ENCODE data around the gene HDAC3.

The HDAC3 gene

DNA sequence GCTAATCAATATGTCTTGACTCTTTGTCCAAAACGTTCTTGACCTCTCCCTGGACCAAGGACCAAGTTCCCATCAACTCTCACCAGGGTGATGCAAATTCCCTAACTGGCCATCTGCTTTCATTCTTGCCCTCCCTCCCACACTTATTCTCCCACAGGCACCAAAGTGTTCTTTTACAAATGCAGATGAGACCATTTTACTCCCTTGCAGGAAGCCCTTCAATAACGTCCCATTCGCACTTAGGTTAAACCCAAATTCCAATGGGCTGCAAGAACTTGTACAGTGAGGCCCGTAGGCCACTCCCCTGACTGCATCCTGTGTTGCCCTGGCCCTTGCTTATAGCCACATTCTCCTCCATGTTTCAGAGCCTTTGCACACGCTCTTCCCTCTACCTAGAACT lies 38.1 kb upstream of the HDAC3 start:
- Histone ChIP-seq H4K20me1 (ENCODE audit: insufficient read depth, low read length, poor library complexity, severe bottlenecking) (no peaks in the 10 kb centered on the region), H3K9me3 (ENCODE audit: insufficient read depth, low read depth, low read length) (no peaks in the 10 kb centered on the region), H3K4me2 (ENCODE audit: low read depth, low read length, poor library complexity, severe bottlenecking) (no peak overlapping the region), H3K9ac (ENCODE audit: low read depth, low read length, poor library complexity, severe bottlenecking) (no peak overlapping the region), H3K9me2 (replicated peaks; ENCODE audit: low read depth, low read length) (no peaks in the 10 kb centered on the region), H3K4me1 (ENCODE audit: insufficient read depth, low read length, poor library complexity, severe bottlenecking) (no peaks in the 10 kb centered on the region), H3K4me3 (ENCODE audit: low read length, poor library complexity, severe bottlenecking) (no peak overlapping the region), H3K79me2 (ENCODE audit: insufficient read depth, low read length) (no peaks in the 10 kb centered on the region), H3K36me3 (ENCODE audit: insufficient read depth, low read length) (no peaks in the 10 kb centered on the region), H3F3A (ENCODE audit: low read depth) (no peaks in the 10 kb centered on the region), H3K27me3 (ENCODE audit: insufficient read depth, low read length, poor library complexity, severe bottlenecking) (no peaks in the 10 kb centered on the region), H2AFZ (ENCODE audit: low read length) (no peak overlapping the region)
- TF ChIP-seq, protein P1, sequence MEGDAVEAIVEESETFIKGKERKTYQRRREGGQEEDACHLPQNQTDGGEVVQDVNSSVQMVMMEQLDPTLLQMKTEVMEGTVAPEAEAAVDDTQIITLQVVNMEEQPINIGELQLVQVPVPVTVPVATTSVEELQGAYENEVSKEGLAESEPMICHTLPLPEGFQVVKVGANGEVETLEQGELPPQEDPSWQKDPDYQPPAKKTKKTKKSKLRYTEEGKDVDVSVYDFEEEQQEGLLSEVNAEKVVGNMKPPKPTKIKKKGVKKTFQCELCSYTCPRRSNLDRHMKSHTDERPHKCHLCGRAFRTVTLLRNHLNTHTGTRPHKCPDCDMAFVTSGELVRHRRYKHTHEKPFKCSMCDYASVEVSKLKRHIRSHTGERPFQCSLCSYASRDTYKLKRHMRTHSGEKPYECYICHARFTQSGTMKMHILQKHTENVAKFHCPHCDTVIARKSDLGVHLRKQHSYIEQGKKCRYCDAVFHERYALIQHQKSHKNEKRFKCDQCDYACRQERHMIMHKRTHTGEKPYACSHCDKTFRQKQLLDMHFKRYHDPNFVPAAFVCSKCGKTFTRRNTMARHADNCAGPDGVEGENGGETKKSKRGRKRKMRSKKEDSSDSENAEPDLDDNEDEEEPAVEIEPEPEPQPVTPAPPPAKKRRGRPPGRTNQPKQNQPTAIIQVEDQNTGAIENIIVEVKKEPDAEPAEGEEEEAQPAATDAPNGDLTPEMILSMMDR (conservative IDR thresholded peaks at IDR 0.05; ENCODE audit: low read length) = no peak
- no peak for TF ChIP-seq EZH2phosphoT487 (IDR thresholded peaks at IDR 0.05; ENCODE audit: borderline replicate concordance)

DNA sequence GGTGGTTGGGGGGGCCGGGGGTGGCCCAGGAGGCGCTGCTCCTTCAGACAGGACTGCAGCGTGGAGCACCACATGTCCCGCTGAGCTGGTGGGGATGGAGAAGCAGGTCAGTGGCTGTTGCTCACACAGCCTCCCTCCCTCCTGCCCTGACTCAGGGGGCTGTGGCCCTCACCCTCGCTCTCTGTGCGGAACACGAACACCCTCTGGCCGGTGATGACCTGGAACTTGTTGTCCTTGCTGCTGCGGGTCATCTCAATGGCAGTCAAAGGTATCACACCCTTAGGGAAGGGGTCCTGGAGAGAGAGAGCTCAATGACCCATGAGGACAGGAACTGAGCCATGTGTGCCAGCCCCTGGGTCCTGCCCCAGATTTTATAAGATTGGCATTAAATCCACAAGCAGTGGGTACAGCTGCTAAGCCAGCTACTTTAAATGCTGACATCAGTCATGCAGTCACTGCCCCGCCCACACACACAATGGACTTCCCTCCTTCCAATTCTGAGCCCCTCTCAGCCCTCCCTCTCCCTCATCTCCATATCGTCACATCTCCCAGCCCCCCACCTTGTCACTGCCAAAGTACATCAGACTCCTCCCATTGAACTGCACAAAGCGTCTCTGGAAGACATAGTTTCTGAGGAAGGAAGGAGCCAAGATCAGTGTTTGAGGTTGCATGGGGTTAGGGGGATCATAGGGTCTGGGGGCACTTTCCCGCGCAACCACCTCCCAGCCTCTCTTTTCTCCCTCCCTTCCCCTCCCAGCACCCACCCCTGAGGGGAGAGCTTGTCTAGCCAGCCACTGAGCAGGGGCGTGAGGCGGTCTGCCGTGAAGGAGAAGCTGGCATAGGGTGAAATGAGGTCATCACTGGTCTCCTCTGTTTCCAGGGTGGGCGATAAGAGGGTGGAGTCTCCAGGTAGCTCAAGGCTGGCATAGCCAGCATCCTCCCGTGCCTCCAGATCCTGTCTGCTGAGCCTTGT lies 36.5 kb upstream of the HDAC3 start:
- H4K20me1 ChIP-seq (ENCODE audit: insufficient read depth, low read length, poor library complexity, severe bottlenecking) = no peaks in the 10 kb centered on the region
- no peak overlapping the region for H3K4me2 ChIP-seq (ENCODE audit: low read depth, low read length, poor library complexity, severe bottlenecking)
- H3K36me3 ChIP-seq (ENCODE audit: insufficient read depth, low read length) = no peaks in the 10 kb centered on the region
- H3K79me2 ChIP-seq (ENCODE audit: insufficient read depth, low read length) = no peaks in the 10 kb centered on the region
- no peak for TF ChIP-seq EZH2phosphoT487 (IDR thresholded peaks at IDR 0.05; ENCODE audit: borderline replicate concordance)
- H3K9me2 ChIP-seq (replicated peaks; ENCODE audit: low read depth, low read length) = no peaks in the 10 kb centered on the region
- H3K4me3 ChIP-seq (ENCODE audit: low read length, poor library complexity, severe bottlenecking) = no peak overlapping the region
- H3F3A ChIP-seq (ENCODE audit: low read depth) = no peaks in the 10 kb centered on the region
- H3K9ac ChIP-seq (ENCODE audit: low read depth, low read length, poor library complexity, severe bottlenecking) = no peak overlapping the region
- H3K27me3 ChIP-seq (ENCODE audit: insufficient read depth, low read length, poor library complexity, severe bottlenecking) = no peaks in the 10 kb centered on the region
- H3K4me1 ChIP-seq (ENCODE audit: insufficient read depth, low read length, poor library complexity, severe bottlenecking) = no peaks in the 10 kb centered on the region
- no peaks in the 10 kb centered on the region for H3K9me3 ChIP-seq (ENCODE audit: insufficient read depth, low read depth, low read length)
- H2AFZ ChIP-seq (ENCODE audit: low read length) = no peak overlapping the region

DNA sequence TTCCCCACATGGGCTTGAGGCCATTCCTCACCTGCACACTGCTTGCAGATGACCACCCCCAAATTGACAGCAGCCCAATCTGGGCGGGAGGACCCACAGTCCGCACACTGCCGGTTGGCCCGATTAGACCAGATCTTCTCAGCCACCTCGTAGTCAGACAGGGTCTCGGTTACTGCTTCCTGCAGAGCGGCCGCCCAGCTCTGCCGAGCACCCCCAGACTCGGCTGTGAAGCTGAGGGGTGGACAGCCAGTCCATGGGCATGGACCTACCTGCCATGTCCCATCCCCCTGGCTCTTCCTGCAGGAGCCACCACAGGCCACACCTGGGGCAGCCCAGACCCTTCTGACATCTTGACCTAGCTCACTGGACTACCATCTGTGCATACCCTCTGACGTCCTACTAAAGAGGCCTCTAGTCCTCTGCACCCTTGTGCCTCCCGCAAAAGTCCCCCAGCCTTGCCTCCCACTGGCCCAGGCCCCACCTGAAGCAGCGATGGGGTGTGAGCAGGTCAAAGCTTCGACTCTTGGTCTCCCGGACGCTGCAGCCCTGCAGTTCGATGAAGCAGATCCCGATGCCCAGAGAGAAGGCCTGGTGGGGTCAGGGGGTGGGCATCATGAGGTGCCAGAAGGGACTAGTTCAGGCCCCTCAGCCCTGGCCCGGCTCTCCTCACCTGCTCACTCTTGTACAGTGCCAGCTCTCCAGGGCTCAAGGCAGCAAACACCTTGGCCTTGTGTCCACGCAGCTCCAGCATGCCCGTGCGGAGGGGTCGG lies 35.6 kb upstream of the HDAC3 start:
- H4K20me1 ChIP-seq (ENCODE audit: insufficient read depth, low read length, poor library complexity, severe bottlenecking) = no peaks in the 10 kb centered on the region

More for the DNA sequence above, 35.6 kb upstream of the HDAC3 start:
- Histone ChIP-seq H3K27me3 (ENCODE audit: insufficient read depth, low read length, poor library complexity, severe bottlenecking) (no peaks in the 10 kb centered on the region), H3K4me1 (ENCODE audit: insufficient read depth, low read length, poor library complexity, severe bottlenecking) (no peaks in the 10 kb centered on the region), H2AFZ (ENCODE audit: low read length) (no peak overlapping the region), H3K9me2 (replicated peaks; ENCODE audit: low read depth, low read length) (no peaks in the 10 kb centered on the region), H3K36me3 (ENCODE audit: insufficient read depth, low read length) (no peaks in the 10 kb centered on the region), H3K9me3 (ENCODE audit: insufficient read depth, low read depth, low read length) (no peaks in the 10 kb centered on the region), H3K4me3 (ENCODE audit: low read length, poor library complexity, severe bottlenecking) (no peak overlapping the region), H3K9ac (ENCODE audit: low read depth, low read length, poor library complexity, severe bottlenecking) (no peak overlapping the region), H3F3A (ENCODE audit: low read depth) (no peaks in the 10 kb centered on the region), H3K79me2 (ENCODE audit: insufficient read depth, low read length) (no peaks in the 10 kb centered on the region), H3K4me2 (ENCODE audit: low read depth, low read length, poor library complexity, severe bottlenecking) (no peak overlapping the region)
- no peak for TF ChIP-seq EZH2phosphoT487 (IDR thresholded peaks at IDR 0.05; ENCODE audit: borderline replicate concordance)
- TF ChIP-seq, protein P1 (conservative IDR thresholded peaks at IDR 0.05; ENCODE audit: low read length) = no peak

All from Loucy (cell line).